SK-N-SH (cell line): ENCODE measurements around the gene FAM43B. TPM values are rescaled to one million over a fixed set of nuclear protein-coding genes. Genes with fewer than 3 reads are reported as not detected.

Experiments used
- CTCF ChIA-PET: fragments of 300-600, 350-600 bp; formaldehyde crosslinking; extraction: SDS; loops from one replicate; lab custom pipeline; 2021; lab: Yijun Ruan, JAX
- POLR2A ChIA-PET: fragments of 350-600 bp; sonication (Branson Sonifier 250); formaldehyde crosslinking; extraction: SDS; loops from one replicate; lab custom pipeline; 2020; ENCODE audit warnings: antibody characterized with exemption, inconsistent platforms; lab: Yijun Ruan, JAX
- DNase-seq: peaks from one replicate; pipeline ENCODE4 v3.0.0; 2012
- H2AFZ ChIP-seq: fragments of 200-600 bp; sonication (generic); 2 replicates; pipeline ENCODE4 v1.8.1; 2016; ENCODE audit warnings: antibody characterized with exemption, mild to moderate bottlenecking, low read depth
- H3F3A ChIP-seq: fragments of 200-600 bp; sonication (generic); replicated peaks from 2 replicates; pipeline ENCODE3; 2016; ENCODE audit warnings: antibody characterized with exemption, mild to moderate bottlenecking; ENCODE audit not compliant: insufficient read depth
- H3K27ac ChIP-seq, 2 experiments: fragments of 200-500 bp in 1 of 2; fragments of 200-600 bp in 1 of 2; sonication (Bioruptor generic) in 1 of 2; sonication (generic), shearing (Covaris generic) in 1 of 2; 2 replicates each; pipeline versions ENCODE4 v1.5.1 to v1.6.1; 2014 to 2016; ENCODE audit warnings: low read depth in 2 of 2, inconsistent platforms in 1 of 2, low read length in 1 of 2, mild to moderate bottlenecking in 1 of 2, mixed read lengths in 1 of 2
- H3K27me3 ChIP-seq: fragments of 200-600 bp; sonication (generic), shearing (Covaris generic); 2 replicates; pipeline ENCODE4 v1.6.1; 2016; ENCODE audit warnings: mixed run types; ENCODE audit not compliant: insufficient read depth
- H3K36me3 ChIP-seq, 2 experiments: fragments of 200-500 bp in 1 of 2; fragments of 200-600 bp in 1 of 2; sonication (Bioruptor generic) in 1 of 2; sonication (generic) in 1 of 2; replicated peaks in 1 of 2; 2 replicates each; pipeline versions ENCODE3 to v1.5.1; 2014 to 2016; ENCODE audit warnings: low read length in 1 of 2, mild to moderate bottlenecking in 1 of 2; ENCODE audit not compliant: insufficient read depth in 2 of 2, control insufficient read depth in 1 of 2
- H3K4me1 ChIP-seq, 2 experiments: fragments of 200-500 bp in 1 of 2; fragments of 200-600 bp in 1 of 2; sonication (Bioruptor generic) in 1 of 2; sonication (generic), shearing (Covaris generic) in 1 of 2; 2 replicates each; pipeline versions ENCODE4 v1.5.1 to v1.6.1; 2014 to 2016; ENCODE audit warnings: low read depth in 1 of 2, low read length in 1 of 2, mixed run types in 1 of 2; ENCODE audit not compliant: insufficient read depth in 2 of 2, control insufficient read depth in 1 of 2
- H3K4me2 ChIP-seq: fragments of 200-600 bp; sonication (generic), shearing (Covaris generic); 2 replicates; pipeline ENCODE4 v1.6.1; 2017; ENCODE audit warnings: mixed run types
- H3K4me3 ChIP-seq, 2 experiments: fragments of 200-500 bp in 1 of 2; fragments of 200-600 bp in 1 of 2; sonication (Bioruptor generic) in 1 of 2; sonication (generic), shearing (Covaris generic) in 1 of 2; 2 replicates each; pipeline versions ENCODE4 v1.5.1 to v1.8.1; 2014 to 2016; ENCODE audit warnings: low read depth in 2 of 2, inconsistent platforms in 1 of 2, low read length in 1 of 2, mild to moderate bottlenecking in 1 of 2, mixed read lengths in 1 of 2, moderate library complexity in 1 of 2
- H3K79me2 ChIP-seq: fragments of 200-600 bp; sonication (generic); 2 replicates; pipeline ENCODE4 v1.8.1; 2017; ENCODE audit warnings: mild to moderate bottlenecking; ENCODE audit not compliant: insufficient read depth
- H3K9ac ChIP-seq: fragments of 200-600 bp; sonication (generic); 2 replicates; pipeline ENCODE4 v1.6.1; 2017; ENCODE audit warnings: mixed run types
- H3K9me2 ChIP-seq: fragments of 200-600 bp; sonication (generic); 2 replicates; pipeline ENCODE4 v1.6.1; 2017; ENCODE audit warnings: mixed run types
- H3K9me3 ChIP-seq: fragments of 200-600 bp; sonication (generic); 2 replicates; pipeline ENCODE4 v1.6.1; 2017; ENCODE audit warnings: mixed run types, mild to moderate bottlenecking, moderate library complexity
- H4K20me1 ChIP-seq: fragments of 200-600 bp; sonication (generic); 2 replicates; pipeline ENCODE4 v1.6.1; 2017; ENCODE audit warnings: mild to moderate bottlenecking, mixed run types; ENCODE audit not compliant: insufficient read depth
- CHD2 ChIP-seq: fragments of 150-350 bp; IDR thresholded peaks from 2 replicates; pipeline ENCODE4 v1.6.1; 2018; ENCODE audit warnings: low read length; ENCODE audit not compliant: partially characterized antibody
- ELF1 ChIP-seq: IDR thresholded peaks from 2 replicates; pipeline ENCODE4 v1.4.0; 2012
- EP300 ChIP-seq, 2 experiments: IDR thresholded peaks; 2 replicates each; pipeline versions ENCODE4 v1.4.0 to v1.6.1; 2012; ENCODE audit warnings: borderline replicate concordance in 1 of 2, low read depth in 1 of 2, low read length in 1 of 2
- GABPA ChIP-seq: IDR thresholded peaks from 2 replicates; pipeline ENCODE4 v1.4.0; 2012; ENCODE audit warnings: low read depth, mild to moderate bottlenecking
- GATA2 ChIP-seq: sonication (generic); formaldehyde crosslinking; IDR thresholded peaks from 2 replicates; pipeline ENCODE4 v1.5.0; 2020; ENCODE audit warnings: mild to moderate bottlenecking, missing genetic modification reagents
- IRF3 ChIP-seq: fragments of 150-350 bp; IDR thresholded peaks from 2 replicates; pipeline ENCODE4 v1.6.1; 2016; ENCODE audit warnings: mild to moderate bottlenecking, low read depth, low read length
- MXI1 ChIP-seq: IDR thresholded peaks from 2 replicates; pipeline ENCODE4 v1.6.1; 2012; ENCODE audit warnings: mild to moderate bottlenecking, low read depth, low read length, improper control_type of control experiment
- PBX3 ChIP-seq: IDR thresholded peaks from 2 replicates; pipeline ENCODE4; 2012
- POLR2AphosphoS5 ChIP-seq: IDR thresholded peaks from 2 replicates; pipeline ENCODE4 v1.6.1; 2012; ENCODE audit warnings: low read depth, low read length
- RCOR1 ChIP-seq: fragments of 150-350 bp; IDR thresholded peaks from 2 replicates; pipeline ENCODE4 v1.6.1; 2017; ENCODE audit warnings: antibody characterized with exemption, low read length
- REST ChIP-seq: IDR thresholded peaks from 2 replicates; pipeline ENCODE4 v1.6.1; 2012; ENCODE audit warnings: mild to moderate bottlenecking, low read depth, low read length, moderate library complexity
- TCF12 ChIP-seq: IDR thresholded peaks from 2 replicates; pipeline ENCODE4 v1.4.0; 2012
- WGBS: methylation state at CpG from one replicate; pipeline ENCODE4 v1.1.6; 2017; ENCODE audit warnings: low lambda C conversion rate; 5-methylcytosine and 5-hydroxymethylcytosine counted together
- polyA plus RNA-seq, 3 experiments: library from polyadenylated mRNA; depleted of rRNA; stranded (reverse); fragments of >200 nt; gene quantifications; 2 replicates each; pipeline ENCODE4 v1.2.3, GENCODE V29; 2012

The FAM43B gene
- polyA plus RNA-seq, 1 of the 3 experiments (the other 2 are of a cell fraction) = not detected

GRCh38 chr1:20574686-20575540, 22.5 kb downstream of the FAM43B start (continued):
- no peak for TF ChIP-seq EP300 (IDR thresholded peaks at IDR 0.05; ENCODE audit: borderline replicate concordance in 1 of 2, low read depth in 1 of 2, low read length in 1 of 2)
- TF ChIP-seq ELF1 = no peak
- no peak for TF ChIP-seq MXI1

- TF ChIP-seq ELF1 = no peak
- TF ChIP-seq REST = no peak
- H3K4me2 ChIP-seq = no peak overlapping the region
- POLR2A ChIA-PET = no interaction called here
Observed at GRCh38 chr1:20575541-20576336, 23.4 kb downstream of the FAM43B start.

GRCh38 chr1:20578062-20578461, 25.7 kb downstream of the FAM43B start:
- Histone ChIP-seq H4K20me1 (no peaks in the 10 kb centered on the region), H3K27me3 (no peaks in the 10 kb centered on the region), H3K9me3 (no peaks in the 10 kb centered on the region), H2AFZ (no peak overlapping the region), H3K79me2 (no peaks in the 10 kb centered on the region), H3K4me1 (no peaks in the 10 kb centered on the region), H3K4me2 (no peak overlapping the region), H3K4me3 (no peak overlapping the region), H3K9me2 (no peaks in the 10 kb centered on the region), H3F3A (no peaks in the 10 kb centered on the region), H3K9ac (no peak overlapping the region), H3K36me3 (no peaks in the 10 kb centered on the region), H3K27ac (no peak overlapping the region)
- ChIA-PET CTCF (interaction anchor here (1.0 to 1.3 kb wide), 2 partner anchors 10 to 56 kb away, joined by 3 to 4 read pairs; no protein-coding TSS in a partner anchor), POLR2A (no interaction called here)
- DNase-seq = no peak
- WGBS = 82% methylated on average over 3 of the region's 3 CpGs
- TF ChIP-seq CHD2 (no peak), TCF12 (no peak), GABPA (no peak), PBX3 (no peak), POLR2AphosphoS5 (no peak), RCOR1 (no peak), GATA2 (no peak), EP300 (IDR thresholded peaks at IDR 0.05; ENCODE audit: borderline replicate concordance in 1 of 2, low read depth in 1 of 2, low read length in 1 of 2) (no peak), IRF3 (no peak), REST (no peak)

More at GRCh38 chr1:20575541-20576336, 23.4 kb downstream of the FAM43B start:
- Histone ChIP-seq H3K27ac (no peak overlapping the region), H3K36me3 (no peaks in the 10 kb centered on the region), H3K9me3 (no peaks in the 10 kb centered on the region), H2AFZ (no peak overlapping the region), H4K20me1 (no peaks in the 10 kb centered on the region), H3F3A (no peaks in the 10 kb centered on the region), H3K9ac (no peak overlapping the region), H3K4me1 (no peaks in the 10 kb centered on the region), H3K27me3 (no peaks in the 10 kb centered on the region; the same call in 1 of the 2 replicates), H3K4me3 (no peak overlapping the region; a peak in 1 of 4 replicates), H3K79me2 (no peaks in the 10 kb centered on the region), H3K9me2 (no peaks in the 10 kb centered on the region)
- no peak for DNase-seq
- CTCF ChIA-PET = interaction anchor here (0.6 to 7.6 kb wide), 18 partner anchors 10 to 1768 kb away, joined by 3 to 97 read pairs (median 6); partner anchors contain the start of genes FAM43B and PINK1
- 86% methylated on average over 6 of the region's 10 CpGs for WGBS
